Ishikawa (cell line): ENCODE data around the gene FOXN1.

Source experiments
- CREB1 ChIP-seq: IDR thresholded peaks from 2 replicates; pipeline ENCODE4 v1.6.1; 2012; ENCODE audit warnings: low read depth
- RAD21 ChIP-seq: IDR thresholded peaks from 2 replicates; pipeline ENCODE4 v1.6.1; 2012; ENCODE audit warnings: low read depth
- TAF1 ChIP-seq: IDR thresholded peaks from 2 replicates; pipeline ENCODE4 v1.6.1; 2012; ENCODE audit warnings: low read depth, mild to moderate bottlenecking
- TF ChIP-seq, protein P1 (sequence below): IDR thresholded peaks from 2 replicates; pipeline ENCODE4 v1.6.1; 2012; ENCODE audit warnings: low read depth, mild to moderate bottlenecking
- TF ChIP-seq, protein P2 (sequence below): IDR thresholded peaks from 2 replicates; pipeline ENCODE4 v1.6.1; 2012

DNA sequence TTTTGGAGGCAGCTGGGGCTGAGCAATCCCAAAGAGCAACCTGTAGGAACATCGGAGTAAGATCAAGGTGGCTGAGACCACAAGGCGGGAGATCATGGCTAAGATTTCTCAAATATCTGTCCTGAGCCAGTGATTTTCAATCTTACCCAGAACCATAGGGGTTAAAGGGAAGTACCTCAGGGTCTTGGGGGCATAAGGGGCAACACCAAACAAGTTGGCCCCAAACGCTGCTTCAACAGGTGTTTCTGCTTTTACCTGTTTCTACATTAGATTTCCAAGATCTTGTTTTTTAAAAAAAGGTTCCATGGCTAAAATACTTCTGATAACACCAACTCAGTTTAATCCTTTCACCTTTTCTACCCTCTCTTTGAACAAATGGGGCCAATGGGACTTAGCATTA is 48.9 kb downstream of the FOXN1 start:
- TF ChIP-seq RAD21 (no peak), TAF1 (no peak), CREB1 (no peak)
- TF ChIP-seq, protein P1, sequence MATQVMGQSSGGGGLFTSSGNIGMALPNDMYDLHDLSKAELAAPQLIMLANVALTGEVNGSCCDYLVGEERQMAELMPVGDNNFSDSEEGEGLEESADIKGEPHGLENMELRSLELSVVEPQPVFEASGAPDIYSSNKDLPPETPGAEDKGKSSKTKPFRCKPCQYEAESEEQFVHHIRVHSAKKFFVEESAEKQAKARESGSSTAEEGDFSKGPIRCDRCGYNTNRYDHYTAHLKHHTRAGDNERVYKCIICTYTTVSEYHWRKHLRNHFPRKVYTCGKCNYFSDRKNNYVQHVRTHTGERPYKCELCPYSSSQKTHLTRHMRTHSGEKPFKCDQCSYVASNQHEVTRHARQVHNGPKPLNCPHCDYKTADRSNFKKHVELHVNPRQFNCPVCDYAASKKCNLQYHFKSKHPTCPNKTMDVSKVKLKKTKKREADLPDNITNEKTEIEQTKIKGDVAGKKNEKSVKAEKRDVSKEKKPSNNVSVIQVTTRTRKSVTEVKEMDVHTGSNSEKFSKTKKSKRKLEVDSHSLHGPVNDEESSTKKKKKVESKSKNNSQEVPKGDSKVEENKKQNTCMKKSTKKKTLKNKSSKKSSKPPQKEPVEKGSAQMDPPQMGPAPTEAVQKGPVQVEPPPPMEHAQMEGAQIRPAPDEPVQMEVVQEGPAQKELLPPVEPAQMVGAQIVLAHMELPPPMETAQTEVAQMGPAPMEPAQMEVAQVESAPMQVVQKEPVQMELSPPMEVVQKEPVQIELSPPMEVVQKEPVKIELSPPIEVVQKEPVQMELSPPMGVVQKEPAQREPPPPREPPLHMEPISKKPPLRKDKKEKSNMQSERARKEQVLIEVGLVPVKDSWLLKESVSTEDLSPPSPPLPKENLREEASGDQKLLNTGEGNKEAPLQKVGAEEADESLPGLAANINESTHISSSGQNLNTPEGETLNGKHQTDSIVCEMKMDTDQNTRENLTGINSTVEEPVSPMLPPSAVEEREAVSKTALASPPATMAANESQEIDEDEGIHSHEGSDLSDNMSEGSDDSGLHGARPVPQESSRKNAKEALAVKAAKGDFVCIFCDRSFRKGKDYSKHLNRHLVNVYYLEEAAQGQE = no peak
- TF ChIP-seq, protein P2, sequence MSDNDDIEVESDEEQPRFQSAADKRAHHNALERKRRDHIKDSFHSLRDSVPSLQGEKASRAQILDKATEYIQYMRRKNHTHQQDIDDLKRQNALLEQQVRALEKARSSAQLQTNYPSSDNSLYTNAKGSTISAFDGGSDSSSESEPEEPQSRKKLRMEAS = no peak
